Fibroblast of mammary gland (primary cell): ENCODE results near the gene RPL13A.
A peak's percentile ranks its signal among the peaks of the same experiment; 100 is the strongest.

Source experiments
- DNase-seq: peaks from one replicate; pipeline ENCODE4 v3.0.0-alpha.2; 2010; ENCODE audit warnings: low read depth
- H3K4me3 ChIP-seq: 2 replicates; pipeline ENCODE4 v1.5.1; 2011; ENCODE audit warnings: low read depth, mild to moderate bottlenecking, low read length, moderate library complexity; ENCODE audit not compliant: control insufficient read depth
- CTCF ChIP-seq: conservative IDR thresholded peaks from 2 replicates; pipeline ENCODE4 v1.5.1; 2011; ENCODE audit warnings: low read depth, low read length, inconsistent platforms; ENCODE audit not compliant: control insufficient read depth, insufficient read depth

Gene RPL13A

GRCh38 chr19:49487277-49488045 lies at the start of gene RPL13A:
Gene RPL13A, plus strand, starts transcription at chr19:49487608. Its CDS starts 22 bp downstream, at chr19:49487630.
- peak within 1 kb of the TSS; percentile 100 for H3K4me3 ChIP-seq
- peak; percentile 99 for DNase-seq
- TF ChIP-seq CTCF = no peak

GRCh38 chr19:49438261-49438660 lies 49.1 kb upstream of the RPL13A start:
- DNase-seq = no peak
- TF ChIP-seq CTCF = no peak
- no peak overlapping the region for H3K4me3 ChIP-seq

GRCh38 chr19:49439836-49440235 lies 47.6 kb upstream of the RPL13A start:
- DNase-seq = no peak
- no peak for TF ChIP-seq CTCF
- H3K4me3 ChIP-seq = no peak overlapping the region

- H3K4me3 ChIP-seq = no peak overlapping the region
- DNase-seq = no peak
- TF ChIP-seq CTCF = no peak
Measured at GRCh38 chr19:49440439-49441209, 46.8 kb upstream of the RPL13A start.

GRCh38 chr19:49441210-49441959 lies 46.0 kb upstream of the RPL13A start, which contains the start of gene SLC17A7:
Gene SLC17A7, minus strand, starts transcription at chr19:49441527. Its CDS starts 148 bp downstream, at chr19:49441379.
- DNase-seq = no peak
- H3K4me3 ChIP-seq = no peak within 1 kb of the TSS
- TF ChIP-seq CTCF = no peak

- no peak for TF ChIP-seq CTCF
- H3K4me3 ChIP-seq = no peak overlapping the region
- no peak for DNase-seq
Measured at GRCh38 chr19:49441960-49442350, 45.5 kb upstream of the RPL13A start.
